K562 (cell line): ENCODE results near the gene FRMD3. TPM values are rescaled to one million over a fixed set of nuclear protein-coding genes. Genes with fewer than 3 reads are reported as not detected.

Experiments
- ATF7 ChIP-seq: fragments of 450-650 bp; IDR thresholded peaks from 2 replicates; pipeline ENCODE4 v1.7.1; 2014; ENCODE audit warnings: mild to moderate bottlenecking, moderate library complexity
- CEBPG ChIP-seq, 3 experiments: fragments of 200-800 bp in 1 of 3; sonication (Bioruptor generic) in 1 of 3; sonication (generic) in 1 of 3; formaldehyde crosslinking in 1 of 3; IDR thresholded peaks in 2 of 3; conservative IDR thresholded peaks in 1 of 3; 2 replicates each; pipeline versions ENCODE4 v1.6.1 to v1.8.0; 2016 to 2022; ENCODE audit warnings: missing compliant biosample characterization in 2 of 3, missing genetic modification characterization in 2 of 3, mild to moderate bottlenecking in 1 of 3, missing genetic modification reagents in 1 of 3
- JUND ChIP-seq, 2 experiments: IDR thresholded peaks; 2 replicates in 1 of 2; 3 replicates in 1 of 2; pipeline ENCODE4 v1.6.1; 2011; ENCODE audit warnings: borderline replicate concordance in 2 of 2, low read depth in 2 of 2, low read length in 2 of 2, improper control_type of control experiment in 1 of 2, missing biosample characterization in 1 of 2, missing genetic modification characterization in 1 of 2, missing genetic modification reagents in 1 of 2
- STAT5B ChIP-seq: fragments of 250-450 bp; sonication (Bioruptor Pico); IDR thresholded peaks from 2 replicates; pipeline ENCODE4 v1.8.0; 2021; ENCODE audit warnings: mild to moderate bottlenecking, inconsistent platforms
- ZBED1 ChIP-seq: IDR thresholded peaks from 2 replicates; pipeline ENCODE4 v1.6.1; 2014
- ZNF197 ChIP-seq: fragments of 200-800 bp; sonication (Bioruptor generic); IDR thresholded peaks from 2 replicates; pipeline ENCODE4 v1.6.1; 2016; ENCODE audit warnings: low read depth, missing genetic modification characterization, missing compliant biosample characterization
- polyA plus RNA-seq, 8 experiments: library from polyadenylated mRNA; depleted of rRNA in 4 of 8; stranded (reverse) in 5 of 8; unstranded in 3 of 8; fragments of >200 nt; fragmentation: Nextera tagmentation in 2 of 8; fragmentation: Illumina TruSeq in 1 of 8; extraction: Ambion mirVana in 2 of 8; extraction: Trizol in 1 of 8; gene quantifications; 2 replicates each; pipeline versions ENCODE4 v1.2.1 to v1.2.3, GENCODE V29; 2011 to 2014; ENCODE audit warnings: inconsistent platforms in 1 of 8, missing spikeins in 1 of 8
- total RNA-seq, 7 experiments: library from RNA; depleted of rRNA in 6 of 7; stranded (reverse); fragments of >200 nt in 6 of 7; fragmentation: Illumina TruSeq in 2 of 7; extraction: Trizol in 2 of 7; gene quantifications; 2 replicates each; pipeline versions ENCODE4 v1.2.1 to v1.2.3, GENCODE V29; 2011 to 2021; ENCODE audit warnings: low replicate concordance in 1 of 7
- TF ChIP-seq, protein P1 (sequence below): fragments of 450-650 bp; formaldehyde crosslinking; IDR thresholded peaks from 2 replicates; pipeline ENCODE4 v1.4.0; 2020; ENCODE audit warnings: mild to moderate bottlenecking, moderate library complexity
- TF ChIP-seq, protein P2 (sequence below), 2 experiments: fragments of 450-650 bp; formaldehyde crosslinking in 1 of 2; IDR thresholded peaks; 2 replicates each; pipeline versions ENCODE4 v1.4.0 to v1.6.1; 2014 to 2020; ENCODE audit warnings: mild to moderate bottlenecking in 2 of 2, borderline replicate concordance in 1 of 2, low read depth in 1 of 2

FRMD3 gene
- total and polyA plus RNA-seq, 9 of the 15 experiments (the other 6 are each of a cell fraction or from before 2014, with no cell fraction given) = 0.09 to 0.51 (median 0.21) TPM

DNA sequence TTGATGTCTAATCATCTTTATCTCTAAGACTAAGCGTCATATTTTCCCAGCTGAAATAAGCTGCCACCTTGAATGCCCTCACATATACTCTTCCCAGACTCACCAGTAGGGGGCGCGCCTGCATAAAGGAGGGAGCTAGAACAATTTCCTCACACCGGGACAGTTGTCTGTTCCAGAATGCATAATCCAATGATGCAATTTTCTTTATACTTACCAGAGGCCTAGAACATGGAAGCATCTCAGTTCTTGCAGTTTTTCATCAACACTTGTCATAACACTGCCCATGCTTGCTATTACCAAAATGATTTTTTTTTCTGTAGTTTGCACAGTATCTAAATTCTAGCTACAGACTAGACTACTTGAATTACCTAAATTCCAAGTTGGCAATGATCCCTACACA lies 203.9 kb downstream of the FRMD3 start (continued):
- TF ChIP-seq JUND (IDR thresholded peaks at IDR 0.05; ENCODE audit: borderline replicate concordance, low read depth, low read length) = peak; percentile 42; the same call in 1 of the 2 replicates
- TF ChIP-seq JUND (tag; IDR thresholded peaks at IDR 0.05; ENCODE audit: borderline replicate concordance, low read depth, low read length) = 0 out of 3 replicates have a peak, but pooled peaks have one; percentile 16
- peak; percentile 48; the same call in 1 of the 2 replicates for TF ChIP-seq ATF7
- TF ChIP-seq CEBPG (CRISPR knock-in tag; IDR thresholded peaks at IDR 0.05) = peak; percentile 43; the same call in 1 of the 2 replicates
- TF ChIP-seq CEBPG (tag; conservative IDR thresholded peaks at IDR 0.05 in 1 of 2, IDR thresholded peaks at IDR 0.05 in 1 of 2) = peak; percentile 59 to 75; a peak in 3 of 4 replicates
- no peak for TF ChIP-seq ZBED1
- TF ChIP-seq, protein P1, sequence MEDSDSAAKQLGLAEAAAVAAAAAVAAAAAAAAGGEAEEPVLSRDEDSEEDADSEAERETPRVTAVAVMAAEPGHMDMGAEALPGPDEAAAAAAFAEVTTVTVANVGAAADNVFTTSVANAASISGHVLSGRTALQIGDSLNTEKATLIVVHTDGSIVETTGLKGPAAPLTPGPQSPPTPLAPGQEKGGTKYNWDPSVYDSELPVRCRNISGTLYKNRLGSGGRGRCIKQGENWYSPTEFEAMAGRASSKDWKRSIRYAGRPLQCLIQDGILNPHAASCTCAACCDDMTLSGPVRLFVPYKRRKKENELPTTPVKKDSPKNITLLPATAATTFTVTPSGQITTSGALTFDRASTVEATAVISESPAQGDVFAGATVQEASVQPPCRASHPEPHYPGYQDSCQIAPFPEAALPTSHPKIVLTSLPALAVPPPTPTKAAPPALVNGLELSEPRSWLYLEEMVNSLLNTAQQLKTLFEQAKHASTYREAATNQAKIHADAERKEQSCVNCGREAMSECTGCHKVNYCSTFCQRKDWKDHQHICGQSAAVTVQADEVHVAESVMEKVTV (CRISPR knock-in tag) = peak; percentile 53
- TF ChIP-seq, protein P2, sequence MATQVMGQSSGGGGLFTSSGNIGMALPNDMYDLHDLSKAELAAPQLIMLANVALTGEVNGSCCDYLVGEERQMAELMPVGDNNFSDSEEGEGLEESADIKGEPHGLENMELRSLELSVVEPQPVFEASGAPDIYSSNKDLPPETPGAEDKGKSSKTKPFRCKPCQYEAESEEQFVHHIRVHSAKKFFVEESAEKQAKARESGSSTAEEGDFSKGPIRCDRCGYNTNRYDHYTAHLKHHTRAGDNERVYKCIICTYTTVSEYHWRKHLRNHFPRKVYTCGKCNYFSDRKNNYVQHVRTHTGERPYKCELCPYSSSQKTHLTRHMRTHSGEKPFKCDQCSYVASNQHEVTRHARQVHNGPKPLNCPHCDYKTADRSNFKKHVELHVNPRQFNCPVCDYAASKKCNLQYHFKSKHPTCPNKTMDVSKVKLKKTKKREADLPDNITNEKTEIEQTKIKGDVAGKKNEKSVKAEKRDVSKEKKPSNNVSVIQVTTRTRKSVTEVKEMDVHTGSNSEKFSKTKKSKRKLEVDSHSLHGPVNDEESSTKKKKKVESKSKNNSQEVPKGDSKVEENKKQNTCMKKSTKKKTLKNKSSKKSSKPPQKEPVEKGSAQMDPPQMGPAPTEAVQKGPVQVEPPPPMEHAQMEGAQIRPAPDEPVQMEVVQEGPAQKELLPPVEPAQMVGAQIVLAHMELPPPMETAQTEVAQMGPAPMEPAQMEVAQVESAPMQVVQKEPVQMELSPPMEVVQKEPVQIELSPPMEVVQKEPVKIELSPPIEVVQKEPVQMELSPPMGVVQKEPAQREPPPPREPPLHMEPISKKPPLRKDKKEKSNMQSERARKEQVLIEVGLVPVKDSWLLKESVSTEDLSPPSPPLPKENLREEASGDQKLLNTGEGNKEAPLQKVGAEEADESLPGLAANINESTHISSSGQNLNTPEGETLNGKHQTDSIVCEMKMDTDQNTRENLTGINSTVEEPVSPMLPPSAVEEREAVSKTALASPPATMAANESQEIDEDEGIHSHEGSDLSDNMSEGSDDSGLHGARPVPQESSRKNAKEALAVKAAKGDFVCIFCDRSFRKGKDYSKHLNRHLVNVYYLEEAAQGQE (IDR thresholded peaks at IDR 0.05; ENCODE audit: borderline replicate concordance) = peak; percentile 52; the same call in 1 of the 2 replicates
- TF ChIP-seq, protein P2 (CRISPR knock-in tag; IDR thresholded peaks at IDR 0.05; ENCODE audit: low read depth) = no peak
- TF ChIP-seq STAT5B (CRISPR knock-in tag) = no peak
- TF ChIP-seq ZNF197 (CRISPR knock-in tag) = no peak
